GM12878 (cell line): ENCODE data around the gene MFAP4. TPM values are rescaled to one million over a fixed set of nuclear protein-coding genes. Genes with fewer than 3 reads are reported as not detected.

ENCODE experiments used
- CEBPB ChIP-seq, 2 experiments: fragments of 150-350 bp in 1 of 2; IDR thresholded peaks; 2 replicates each; pipeline ENCODE4 v1.6.1; 2012 to 2014; ENCODE audit warnings: low read depth in 2 of 2, low read length in 2 of 2, borderline replicate concordance in 1 of 2, inconsistent platforms in 1 of 2
- CHD1 ChIP-seq: IDR thresholded peaks from 2 replicates; pipeline ENCODE4 v1.6.1; 2012; ENCODE audit warnings: low read depth, low read length, improper control_type of control experiment
- EP300 ChIP-seq, 2 experiments: fragments of 150-350 bp in 1 of 2; IDR thresholded peaks; 2 replicates each; pipeline ENCODE4 v1.6.1; 2011 to 2012; ENCODE audit warnings: low read depth in 2 of 2, low read length in 2 of 2, borderline replicate concordance in 1 of 2, improper control_type of control experiment in 1 of 2, inconsistent platforms in 1 of 2; ENCODE audit not compliant: control insufficient read depth in 1 of 2
- FOS ChIP-seq: IDR thresholded peaks from 3 replicates; pipeline ENCODE4 v1.6.1; 2011; ENCODE audit warnings: borderline replicate concordance; ENCODE audit not compliant: insufficient read length; ENCODE audit errors: extremely low read depth
- GABPA ChIP-seq: IDR thresholded peaks from 2 replicates; pipeline ENCODE4 v1.6.1; 2014; ENCODE audit warnings: antibody characterized with exemption, low read depth, mild to moderate bottlenecking, inconsistent platforms
- GATAD2B ChIP-seq: fragments of 450-650 bp; conservative IDR thresholded peaks from 2 replicates; pipeline ENCODE4 v1.6.1; 2017; ENCODE audit warnings: low read depth, mild to moderate bottlenecking, moderate library complexity
- IKZF2 ChIP-seq, 2 experiments: fragments of 450-650 bp; IDR thresholded peaks; 2 replicates each; pipeline ENCODE4 v1.6.1; 2017; ENCODE audit warnings: mild to moderate bottlenecking in 2 of 2, moderate library complexity in 2 of 2
- JUND ChIP-seq: IDR thresholded peaks from 2 replicates; pipeline ENCODE4 v1.6.1; 2012; ENCODE audit warnings: low read depth, mild to moderate bottlenecking, low read length, improper control_type of control experiment, moderate library complexity
- NFYA ChIP-seq: IDR thresholded peaks from 2 replicates; pipeline ENCODE4 v1.6.1; 2011; ENCODE audit warnings: low read depth, mild to moderate bottlenecking, low read length, improper control_type of control experiment, borderline replicate concordance
- NR2C2 ChIP-seq: IDR thresholded peaks from 2 replicates; pipeline ENCODE4 v1.6.1; 2011; ENCODE audit warnings: borderline replicate concordance, low read depth; ENCODE audit not compliant: control insufficient read depth, insufficient read length
- PAX5 ChIP-seq: IDR thresholded peaks from 2 replicates; pipeline ENCODE4 v1.6.1; 2011; ENCODE audit warnings: low read depth, low read length, borderline replicate concordance
- POLR2A ChIP-seq: IDR thresholded peaks from 2 replicates; pipeline ENCODE4 v1.6.1; 2011; ENCODE audit warnings: low read depth, mild to moderate bottlenecking, low read length
- RFX5 ChIP-seq: IDR thresholded peaks from 2 replicates; pipeline ENCODE4 v1.6.1; 2011; ENCODE audit warnings: low read depth, low read length, improper control_type of control experiment
- RUNX3 ChIP-seq: IDR thresholded peaks from 2 replicates; pipeline ENCODE4 v1.6.1; 2012; ENCODE audit warnings: low read length, inconsistent platforms
- SIX5 ChIP-seq: IDR thresholded peaks from 2 replicates; pipeline ENCODE4 v1.6.1; 2011; ENCODE audit warnings: mild to moderate bottlenecking, low read depth, low read length, moderate library complexity; ENCODE audit not compliant: severe bottlenecking
- SMAD1 ChIP-seq: fragments of 450-650 bp; IDR thresholded peaks from 2 replicates; pipeline ENCODE4 v1.6.1; 2018; ENCODE audit warnings: mild to moderate bottlenecking, low read depth; ENCODE audit not compliant: partially characterized antibody
- SMC3 ChIP-seq: IDR thresholded peaks from 2 replicates; pipeline ENCODE4 v1.6.1; 2011; ENCODE audit warnings: low read length, improper control_type of control experiment, borderline replicate concordance
- TCF12 ChIP-seq: IDR thresholded peaks from 2 replicates; pipeline ENCODE4 v1.6.1; 2011; ENCODE audit warnings: low read depth, mild to moderate bottlenecking, low read length
- polyA plus RNA-seq, 11 experiments: library from polyadenylated mRNA; depleted of rRNA in 4 of 11; unstranded in 6 of 11; stranded (reverse) in 5 of 11; fragments of >200 nt; fragmentation: Nextera tagmentation in 4 of 11; fragmentation: Illumina TruSeq in 1 of 11; extraction: Ambion mirVana in 4 of 11; extraction: Trizol in 1 of 11; gene quantifications; 1 replicate in 1 of 11; 2 replicates in 10 of 11; pipeline versions ENCODE4 v1.2.1 to v1.2.3, GENCODE V29; 2011 to 2016; ENCODE audit warnings: inconsistent platforms in 2 of 11, missing spikeins in 2 of 11, low read depth in 1 of 11
- total RNA-seq, 4 experiments: library from RNA; depleted of rRNA in 3 of 4; stranded (reverse); fragments of >200 nt in 3 of 4; fragmentation: Illumina TruSeq in 1 of 4; extraction: Trizol in 1 of 4; gene quantifications; 2 replicates each; pipeline versions ENCODE4 v1.2.1 to v1.2.3, GENCODE V29; 2013 to 2021
- TF ChIP-seq, protein P1 (sequence below): IDR thresholded peaks from 2 replicates; pipeline ENCODE4 v1.6.1; 2011; ENCODE audit warnings: low read depth, mild to moderate bottlenecking, low read length, moderate library complexity, borderline replicate concordance; ENCODE audit errors: extremely low read depth
- TF ChIP-seq, protein P2 (sequence below): fragments of 450-650 bp; IDR thresholded peaks from 2 replicates; pipeline ENCODE4 v1.6.1; 2016; ENCODE audit warnings: mild to moderate bottlenecking, moderate library complexity, borderline replicate concordance
- TF ChIP-seq, protein P3 (sequence below): IDR thresholded peaks from 2 replicates; pipeline ENCODE4 v1.6.1; 2012; ENCODE audit warnings: low read depth, low read length, improper control_type of control experiment
- TF ChIP-seq, protein P4 (sequence below): fragments of 450-650 bp; formaldehyde crosslinking; IDR thresholded peaks from 2 replicates; pipeline ENCODE4 v1.5.0; 2022; ENCODE audit warnings: mild to moderate bottlenecking, missing genetic modification characterization

MFAP4 gene
- total and polyA plus RNA-seq, 10 of the 15 experiments (the other 5 are each of a cell fraction or from before 2014, with no cell fraction given) = 0.08 to 0.28 (median 0.09) TPM; not detected in 7

DNA sequence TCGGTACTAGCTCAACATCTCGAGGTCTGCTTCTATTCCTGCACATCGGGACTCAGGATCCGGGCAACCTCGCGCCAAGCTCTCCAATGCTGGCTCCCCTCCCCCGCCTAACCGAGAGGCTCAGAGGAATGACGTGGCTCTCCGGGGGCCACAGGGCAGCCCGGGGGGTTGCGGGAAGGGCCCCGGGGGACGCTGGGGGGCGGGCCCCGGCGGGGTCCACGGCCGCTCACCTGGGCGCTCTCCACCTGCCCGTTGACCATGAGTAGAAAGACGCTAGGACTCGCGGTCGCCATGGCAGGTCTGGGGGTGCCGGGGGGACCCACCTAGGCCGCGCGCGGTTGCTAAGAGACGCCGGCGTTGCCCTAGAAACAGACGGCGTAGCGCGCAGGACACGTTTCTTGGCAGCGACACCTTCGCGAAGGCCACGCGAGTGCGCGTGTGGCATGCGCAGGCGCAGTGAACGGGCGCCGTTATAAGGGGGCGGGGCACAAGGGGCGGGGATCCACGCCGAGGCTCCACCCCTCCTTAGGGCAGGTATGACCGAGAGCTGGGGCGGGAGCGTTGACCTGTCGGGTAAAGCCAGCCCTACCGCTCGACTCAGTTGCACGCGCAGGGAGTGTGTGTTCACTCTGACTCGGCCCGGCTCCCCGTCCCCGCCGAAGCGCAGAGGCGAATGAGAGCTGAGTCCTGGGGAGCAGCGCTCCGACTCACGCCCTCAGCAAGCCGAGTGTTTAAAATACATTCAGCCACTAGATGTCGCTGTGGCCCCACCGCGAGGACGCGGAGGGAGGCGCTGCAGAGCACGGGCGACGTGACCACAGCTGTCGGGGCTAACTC lies 24.5 kb downstream of the MFAP4 start, which contains the start of gene B9D1 (continued):
- TF ChIP-seq SMAD1 = no peak
- TF ChIP-seq CEBPB (IDR thresholded peaks at IDR 0.05; ENCODE audit: borderline replicate concordance in 1 of 2, low read depth in 2 of 2, low read length in 2 of 2) = no peak; a peak in 1 of 4 replicates
- TF ChIP-seq PAX5 = no peak
- TF ChIP-seq, protein P1, sequence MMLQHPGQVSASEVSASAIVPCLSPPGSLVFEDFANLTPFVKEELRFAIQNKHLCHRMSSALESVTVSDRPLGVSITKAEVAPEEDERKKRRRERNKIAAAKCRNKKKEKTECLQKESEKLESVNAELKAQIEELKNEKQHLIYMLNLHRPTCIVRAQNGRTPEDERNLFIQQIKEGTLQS = no peak
- TF ChIP-seq JUND = no peak
- TF ChIP-seq, protein P2, sequence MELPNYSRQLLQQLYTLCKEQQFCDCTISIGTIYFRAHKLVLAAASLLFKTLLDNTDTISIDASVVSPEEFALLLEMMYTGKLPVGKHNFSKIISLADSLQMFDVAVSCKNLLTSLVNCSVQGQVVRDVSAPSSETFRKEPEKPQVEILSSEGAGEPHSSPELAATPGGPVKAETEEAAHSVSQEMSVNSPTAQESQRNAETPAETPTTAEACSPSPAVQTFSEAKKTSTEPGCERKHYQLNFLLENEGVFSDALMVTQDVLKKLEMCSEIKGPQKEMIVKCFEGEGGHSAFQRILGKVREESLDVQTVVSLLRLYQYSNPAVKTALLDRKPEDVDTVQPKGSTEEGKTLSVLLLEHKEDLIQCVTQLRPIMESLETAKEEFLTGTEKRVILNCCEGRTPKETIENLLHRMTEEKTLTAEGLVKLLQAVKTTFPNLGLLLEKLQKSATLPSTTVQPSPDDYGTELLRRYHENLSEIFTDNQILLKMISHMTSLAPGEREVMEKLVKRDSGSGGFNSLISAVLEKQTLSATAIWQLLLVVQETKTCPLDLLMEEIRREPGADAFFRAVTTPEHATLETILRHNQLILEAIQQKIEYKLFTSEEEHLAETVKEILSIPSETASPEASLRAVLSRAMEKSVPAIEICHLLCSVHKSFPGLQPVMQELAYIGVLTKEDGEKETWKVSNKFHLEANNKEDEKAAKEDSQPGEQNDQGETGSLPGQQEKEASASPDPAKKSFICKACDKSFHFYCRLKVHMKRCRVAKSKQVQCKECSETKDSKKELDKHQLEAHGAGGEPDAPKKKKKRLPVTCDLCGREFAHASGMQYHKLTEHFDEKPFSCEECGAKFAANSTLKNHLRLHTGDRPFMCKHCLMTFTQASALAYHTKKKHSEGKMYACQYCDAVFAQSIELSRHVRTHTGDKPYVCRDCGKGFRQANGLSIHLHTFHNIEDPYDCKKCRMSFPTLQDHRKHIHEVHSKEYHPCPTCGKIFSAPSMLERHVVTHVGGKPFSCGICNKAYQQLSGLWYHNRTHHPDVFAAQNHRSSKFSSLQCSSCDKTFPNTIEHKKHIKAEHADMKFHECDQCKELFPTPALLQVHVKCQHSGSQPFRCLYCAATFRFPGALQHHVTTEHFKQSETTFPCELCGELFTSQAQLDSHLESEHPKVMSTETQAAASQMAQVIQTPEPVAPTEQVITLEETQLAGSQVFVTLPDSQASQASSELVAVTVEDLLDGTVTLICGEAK = peak; percentile 36; the same call in 1 of the 2 replicates
- no peak for TF ChIP-seq GABPA
- TF ChIP-seq TCF12 = 0 out of 2 replicates have a peak, but pooled peaks have one; percentile 54
- TF ChIP-seq, protein P3, sequence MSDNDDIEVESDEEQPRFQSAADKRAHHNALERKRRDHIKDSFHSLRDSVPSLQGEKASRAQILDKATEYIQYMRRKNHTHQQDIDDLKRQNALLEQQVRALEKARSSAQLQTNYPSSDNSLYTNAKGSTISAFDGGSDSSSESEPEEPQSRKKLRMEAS = peak; percentile 70; the same call in 1 of the 2 replicates
- TF ChIP-seq IKZF2 (IDR thresholded peaks at IDR 0.05) = no peak
- no peak for TF ChIP-seq FOS
- TF ChIP-seq, protein P4, sequence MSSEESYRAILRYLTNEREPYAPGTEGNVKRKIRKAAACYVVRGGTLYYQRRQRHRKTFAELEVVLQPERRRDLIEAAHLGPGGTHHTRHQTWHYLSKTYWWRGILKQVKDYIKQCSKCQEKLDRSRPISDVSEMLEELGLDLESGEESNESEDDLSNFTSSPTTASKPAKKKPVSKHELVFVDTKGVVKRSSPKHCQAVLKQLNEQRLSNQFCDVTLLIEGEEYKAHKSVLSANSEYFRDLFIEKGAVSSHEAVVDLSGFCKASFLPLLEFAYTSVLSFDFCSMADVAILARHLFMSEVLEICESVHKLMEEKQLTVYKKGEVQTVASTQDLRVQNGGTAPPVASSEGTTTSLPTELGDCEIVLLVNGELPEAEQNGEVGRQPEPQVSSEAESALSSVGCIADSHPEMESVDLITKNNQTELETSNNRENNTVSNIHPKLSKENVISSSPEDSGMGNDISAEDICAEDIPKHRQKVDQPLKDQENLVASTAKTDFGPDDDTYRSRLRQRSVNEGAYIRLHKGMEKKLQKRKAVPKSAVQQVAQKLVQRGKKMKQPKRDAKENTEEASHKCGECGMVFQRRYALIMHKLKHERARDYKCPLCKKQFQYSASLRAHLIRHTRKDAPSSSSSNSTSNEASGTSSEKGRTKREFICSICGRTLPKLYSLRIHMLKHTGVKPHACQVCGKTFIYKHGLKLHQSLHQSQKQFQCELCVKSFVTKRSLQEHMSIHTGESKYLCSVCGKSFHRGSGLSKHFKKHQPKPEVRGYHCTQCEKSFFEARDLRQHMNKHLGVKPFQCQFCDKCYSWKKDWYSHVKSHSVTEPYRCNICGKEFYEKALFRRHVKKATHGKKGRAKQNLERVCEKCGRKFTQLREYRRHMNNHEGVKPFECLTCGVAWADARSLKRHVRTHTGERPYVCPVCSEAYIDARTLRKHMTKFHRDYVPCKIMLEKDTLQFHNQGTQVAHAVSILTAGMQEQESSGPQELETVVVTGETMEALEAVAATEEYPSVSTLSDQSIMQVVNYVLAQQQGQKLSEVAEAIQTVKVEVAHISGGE = no peak
- peak; percentile 77 for TF ChIP-seq RUNX3
- TF ChIP-seq RFX5 = peak; percentile 96
- no peak for TF ChIP-seq CHD1
- TF ChIP-seq NFYA = no peak
- TF ChIP-seq EP300 (IDR thresholded peaks at IDR 0.05; ENCODE audit: borderline replicate concordance in 1 of 2, control insufficient read depth in 1 of 2, low read depth in 2 of 2, low read length in 2 of 2) = no peak
- TF ChIP-seq NR2C2 = no peak
- no peak for TF ChIP-seq SIX5
- TF ChIP-seq GATAD2B = peak; percentile 57; the same call in 1 of the 2 replicates
- peak; percentile 86 for TF ChIP-seq SMC3
- peak; percentile 53 for TF ChIP-seq POLR2A
